Type B pancreatic cell (in vitro differentiated cells): Measurements from ENCODE around the gene NELFA. TPM values are rescaled to one million over a fixed set of nuclear protein-coding genes. Genes with fewer than 3 reads are reported as not detected.
"Not testable (repeated sequence)": the region's sequence is repeated elsewhere in the genome, so short reads cannot be mapped to it uniquely, and the experiment has no call there.

Experiments
- DNase-seq: peaks from one replicate; pipeline ENCODE4 v3.0.0; 2021; ENCODE audit warnings: mixed read lengths; ENCODE audit not compliant: unreplicated experiment; ENCODE audit errors: extremely low spot score
- H3K27ac Mint-ChIP-seq: 2 replicates; pipeline ENCODE4 v1.8.0; 2021; ENCODE audit warnings: mild to moderate bottlenecking, mixed read lengths
- H3K27me3 Mint-ChIP-seq: 2 replicates; pipeline ENCODE4 v1.8.0; 2021; ENCODE audit warnings: mixed read lengths
- H3K36me3 Mint-ChIP-seq: 2 replicates; pipeline ENCODE4 v1.8.0; 2021; ENCODE audit warnings: mixed read lengths
- H3K4me1 Mint-ChIP-seq: one replicate; pipeline ENCODE4 v1.8.0; 2021; ENCODE audit warnings: mixed read lengths; ENCODE audit not compliant: unreplicated experiment
- H3K4me3 Mint-ChIP-seq: 2 replicates; pipeline ENCODE4 v1.8.0; 2021; ENCODE audit warnings: mild to moderate bottlenecking, mixed read lengths
- H3K9me3 Mint-ChIP-seq: 2 replicates; pipeline ENCODE4 v1.8.0; 2021; ENCODE audit warnings: mixed read lengths
- CTCF ChIP-seq: fragments of 200-600 bp; sonication (generic); conservative IDR thresholded peaks from 2 replicates; pipeline ENCODE4 v1.5.0; 2021; ENCODE audit warnings: antibody characterized with exemption, mild to moderate bottlenecking
- total RNA-seq: library from RNA; stranded (reverse); gene quantifications from 2 replicates; pipeline ENCODE4 v1.2.1, GENCODE V29; 2021; ENCODE audit warnings: low replicate concordance

The NELFA gene
- total RNA-seq, 1 donor from 2014 or later = 44.8 TPM

- no peak for DNase-seq
- no peak for TF ChIP-seq CTCF
- Mint-ChIP-seq H3K4me3 (peak overlapping the region; percentile 65), H3K36me3 (peaks cover 67% of the 10 kb centered on the region), H3K27me3 (no peaks in the 10 kb centered on the region), H3K9me3 (peaks cover 14% of the 10 kb centered on the region), H3K27ac (peak overlapping the region; percentile 88), H3K4me1 (peaks cover 10% of the 10 kb centered on the region)
These were observed 10.5 kb downstream of the NELFA start for GRCh38 chr4:1998296-1998695.

- DNase-seq = peak; percentile 32
- no peak for TF ChIP-seq CTCF
- H3K4me3 Mint-ChIP-seq = no peak overlapping the region
- H3K9me3 Mint-ChIP-seq = peaks cover 14% of the 10 kb centered on the region
- peaks cover 61% of the 10 kb centered on the region for H3K36me3 Mint-ChIP-seq
- H3K27me3 Mint-ChIP-seq = no peaks in the 10 kb centered on the region
- H3K27ac Mint-ChIP-seq = no peak overlapping the region
- peaks cover 10% of the 10 kb centered on the region for H3K4me1 Mint-ChIP-seq
These were observed 11.1 kb downstream of the NELFA start for GRCh38 chr4:1997712-1998111.

DNA sequence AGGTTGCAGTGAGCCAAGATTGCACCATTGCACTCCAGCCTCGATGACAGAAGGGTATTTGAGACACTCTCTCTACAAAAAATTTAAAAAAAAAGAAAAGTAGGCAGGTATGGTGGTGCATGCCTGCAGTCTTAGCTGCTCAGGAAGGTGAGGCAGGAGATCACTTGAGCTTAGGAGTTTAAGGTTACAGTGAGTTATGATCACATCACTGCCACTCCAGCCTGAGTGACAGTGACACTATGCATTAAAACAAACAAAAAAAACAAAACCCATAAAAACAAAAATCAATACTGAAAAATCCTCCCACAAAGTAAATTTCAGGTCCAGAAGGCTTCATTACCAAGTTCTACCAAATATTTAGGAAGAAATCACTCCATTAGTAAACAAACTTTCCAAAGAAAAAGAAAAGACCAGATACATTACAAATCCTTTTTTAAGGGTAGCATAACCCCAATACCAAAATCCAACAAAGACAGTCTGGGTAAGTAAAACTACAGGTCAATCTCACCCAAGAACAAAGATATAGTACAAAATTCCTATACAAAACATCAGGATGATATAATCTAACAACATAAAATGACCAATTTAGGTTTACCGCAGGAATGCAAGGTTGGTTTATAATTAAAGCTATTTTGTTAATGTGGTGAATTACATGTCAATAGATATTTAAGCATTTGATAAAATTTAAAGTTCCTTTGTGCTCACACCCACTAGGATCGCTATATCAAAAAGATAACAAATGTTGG, 11.7 kb downstream of the NELFA start:
- H3K27me3 Mint-ChIP-seq = no peaks in the 10 kb centered on the region
- peaks cover 55% of the 10 kb centered on the region for H3K36me3 Mint-ChIP-seq
- TF ChIP-seq CTCF = no peak
- H3K4me3 Mint-ChIP-seq = no peak overlapping the region
- no peak overlapping the region for H3K27ac Mint-ChIP-seq
- peaks cover 14% of the 10 kb centered on the region for H3K9me3 Mint-ChIP-seq
- no peak for DNase-seq
- H3K4me1 Mint-ChIP-seq = peaks cover 10% of the 10 kb centered on the region

- Mint-ChIP-seq H3K27ac (no peak overlapping the region), H3K4me1 (peaks cover 10% of the 10 kb centered on the region), H3K4me3 (no peak overlapping the region), H3K36me3 (peaks cover 41% of the 10 kb centered on the region), H3K27me3 (no peaks in the 10 kb centered on the region), H3K9me3 (peaks cover 14% of the 10 kb centered on the region)
- no peak for DNase-seq
- TF ChIP-seq CTCF = no peak
These were observed 13.8 kb downstream of the NELFA start for GRCh38 chr4:1994938-1995337.

GRCh38 chr4:1993718-1994516, 14.9 kb downstream of the NELFA start:
- H3K4me1 Mint-ChIP-seq = not testable (repeated sequence)

GRCh38 chr4:1993169-1993516, 15.6 kb downstream of the NELFA start:
- Mint-ChIP-seq H3K27ac (no peak overlapping the region), H3K27me3 (no peaks in the 10 kb centered on the region), H3K4me1 (peaks cover under 1% of the 10 kb centered on the region), H3K9me3 (peaks cover 4% of the 10 kb centered on the region), H3K36me3 (peaks cover 23% of the 10 kb centered on the region), H3K4me3 (no peak overlapping the region)
- DNase-seq = peak; percentile 47
- TF ChIP-seq CTCF = no peak

More at GRCh38 chr4:1993718-1994516, 14.9 kb downstream of the NELFA start:
- not testable (repeated sequence) for H3K27ac Mint-ChIP-seq, H3K27me3 Mint-ChIP-seq, H3K4me3 Mint-ChIP-seq, H3K9me3 Mint-ChIP-seq
- DNase-seq = peak; percentile 58
- H3K36me3 Mint-ChIP-seq = peaks cover 30% of the 10 kb centered on the region
